A549 treated with DMSO at 1 μM for 4 hours (cell line): ENCODE results near the gene TRIM43. TPM values are rescaled to one million over a fixed set of nuclear protein-coding genes. Genes with fewer than 3 reads are reported as not detected.

Experiments used
- total RNA-seq: library from RNA; stranded (reverse); fragments of 200-300 nt; extraction: Qiagen RNA extraction; gene quantifications from 5 replicates; pipeline ENCODE4 v1.2.3, GENCODE V29; 2022; ENCODE audit warnings: low read depth

The TRIM43 gene
- 0.05 TPM in 1 of 5 replicates, not detected in the others for total RNA-seq

DNA sequence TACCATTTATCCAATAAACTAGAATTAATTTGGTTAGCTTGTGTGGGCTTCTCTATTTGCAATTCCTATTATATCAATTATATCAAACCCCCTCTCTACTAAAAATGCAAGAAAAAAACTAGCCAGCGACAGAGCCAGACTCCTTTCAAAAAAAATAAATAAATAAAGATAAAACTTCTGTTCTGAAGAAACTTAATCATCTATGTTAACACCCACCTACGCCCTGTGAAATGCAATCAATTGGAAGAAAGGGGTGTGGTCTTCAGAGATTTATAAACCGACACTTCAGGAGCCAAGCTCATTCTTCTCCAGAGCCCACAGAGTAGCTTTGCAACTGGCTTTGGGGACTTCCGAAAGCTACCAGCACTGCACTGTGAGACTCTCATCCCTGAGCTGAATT is at the start of gene TRIM43:
Gene TRIM43, plus strand, starts transcription at position 301 of the 400 bp plus-strand sequence. CDS start 2,023 bp downstream, outside the sequence.

Other genes starting within 250 kb of the TRIM43 start
- 28.1 to 29.9 TPM (median 29.1 TPM) in 5 replicates for gene FAHD2A, start 189.3 kb upstream of the TRIM43 start, total RNA-seq
- gene TRIM43B, start 107.2 kb upstream of the TRIM43 start, total RNA-seq, result not detected in 5 replicates